Gastrocnemius medialis (tissue), 4 donors: Measurements from ENCODE around the gene NANP. TPM values are rescaled to one million over a fixed set of nuclear protein-coding genes. Genes with fewer than 3 reads are reported as not detected.

ENCODE experiments used
- ATAC-seq, 2 donors: fragments of 150-250 bp; one replicate each; pipeline ENCODE4 v1.9.1; 2016
- DNase-seq, 2 donors: peaks; one replicate each; pipeline ENCODE4 v3.0.0-alpha.2; 2019
- H3K27ac ChIP-seq, 4 donors: fragments of 200-600 bp; sonication (generic); 1 replicate in 1 of 4; 2 replicates in 3 of 4; pipeline ENCODE4 v1.5.1; 2016 to 2018; ENCODE audit warnings: mild to moderate bottlenecking in 2 of 4, moderate library complexity in 1 of 4
- H3K27me3 ChIP-seq, 3 donors: fragments of 200-600 bp; sonication (generic) in 2 of 3; 1 replicate in 1 of 3; 2 replicates in 2 of 3; pipeline versions ENCODE4 v1.5.1 to v1.6.0; 2016 to 2019; ENCODE audit warnings: mild to moderate bottlenecking in 1 of 3, moderate library complexity in 1 of 3
- H3K36me3 ChIP-seq, 2 donors: fragments of 200-600 bp; sonication (generic) in 1 of 2; one replicate each; pipeline ENCODE4 v1.5.1; 2017 to 2018
- H3K4me1 ChIP-seq, 2 donors: fragments of 200-600 bp; sonication (generic) in 1 of 2; one replicate each; pipeline ENCODE4 v1.5.1; 2016 to 2017; ENCODE audit warnings: mild to moderate bottlenecking in 2 of 2
- H3K4me3 ChIP-seq, 4 donors: fragments of 200-600 bp; sonication (generic) in 3 of 4; 1 replicate in 1 of 4; 2 replicates in 3 of 4; pipeline ENCODE4 v1.5.1; 2016 to 2019; ENCODE audit warnings: mild to moderate bottlenecking in 2 of 4
- H3K9me3 ChIP-seq, 3 donors: fragments of 200-600 bp; sonication (generic) in 2 of 3; 1 replicate in 1 of 3; 2 replicates in 2 of 3; pipeline ENCODE4 v1.5.1; 2016 to 2019
- POLR2A ChIP-seq, 2 donors: fragments of 450-650 bp; IDR thresholded peaks; one replicate each; pipeline ENCODE4 v1.6.1; 2017; ENCODE audit warnings: antibody characterized with exemption in 2 of 2, mild to moderate bottlenecking in 2 of 2, moderate library complexity in 2 of 2
- in situ Hi-C, 4 donors: fragments of 200-750 bp; cut with MboI; loops; one replicate each; pipeline versions ENCODE4 v1.15.0 to v1.8.0; 2017; ENCODE audit warnings: low sequenced_read_pairs in 4 of 4
- intact Hi-C: fragments of 100-400 bp; cut with DNase I; formaldehyde crosslinking; loops from one replicate; pipeline ENCODE4 v1.15.1; 2023; ENCODE audit warnings: low total_unique reads
- total RNA-seq, 4 donors: library from RNA; depleted of rRNA; stranded (reverse); fragments of >200 nt; gene quantifications; one replicate each; pipeline versions ENCODE4 v1.1.0 to v1.2.3, GENCODE V29; 2016
- TF ChIP-seq, protein P1 (sequence below), 5 experiments: fragments of 450-650 bp in 3 of 5; fragments of 200-600 bp in 2 of 5; sonication (generic) in 2 of 5; IDR thresholded peaks in 4 of 5; conservative IDR thresholded peaks in 1 of 5; 1 replicate in 4 of 5; 2 replicates in 1 of 5; pipeline ENCODE4 v1.5.1; 2016 to 2019; ENCODE audit warnings: antibody characterized with exemption in 5 of 5, mild to moderate bottlenecking in 3 of 5, moderate library complexity in 3 of 5

Gene NANP
- total RNA-seq, 4 donors from 2014 or later: 1.5 to 3.6 (median 2.6) TPM

- DNase-seq (no peak), ATAC-seq (no peak)
- Histone ChIP-seq H3K27ac (no peak overlapping the region), H3K4me1 (no peaks in the 10 kb centered on the region), H3K36me3 (no peaks in the 10 kb centered on the region), H3K4me3 (no peak overlapping the region), H3K9me3 (peaks cover 0 to 6% (median 0%) of the 10 kb centered on the region in 3 donors), H3K27me3 (no peaks in the 10 kb centered on the region)
- intact Hi-C loops (no loop called here), in situ Hi-C loops (no loop called here)
- TF ChIP-seq, protein P1, sequence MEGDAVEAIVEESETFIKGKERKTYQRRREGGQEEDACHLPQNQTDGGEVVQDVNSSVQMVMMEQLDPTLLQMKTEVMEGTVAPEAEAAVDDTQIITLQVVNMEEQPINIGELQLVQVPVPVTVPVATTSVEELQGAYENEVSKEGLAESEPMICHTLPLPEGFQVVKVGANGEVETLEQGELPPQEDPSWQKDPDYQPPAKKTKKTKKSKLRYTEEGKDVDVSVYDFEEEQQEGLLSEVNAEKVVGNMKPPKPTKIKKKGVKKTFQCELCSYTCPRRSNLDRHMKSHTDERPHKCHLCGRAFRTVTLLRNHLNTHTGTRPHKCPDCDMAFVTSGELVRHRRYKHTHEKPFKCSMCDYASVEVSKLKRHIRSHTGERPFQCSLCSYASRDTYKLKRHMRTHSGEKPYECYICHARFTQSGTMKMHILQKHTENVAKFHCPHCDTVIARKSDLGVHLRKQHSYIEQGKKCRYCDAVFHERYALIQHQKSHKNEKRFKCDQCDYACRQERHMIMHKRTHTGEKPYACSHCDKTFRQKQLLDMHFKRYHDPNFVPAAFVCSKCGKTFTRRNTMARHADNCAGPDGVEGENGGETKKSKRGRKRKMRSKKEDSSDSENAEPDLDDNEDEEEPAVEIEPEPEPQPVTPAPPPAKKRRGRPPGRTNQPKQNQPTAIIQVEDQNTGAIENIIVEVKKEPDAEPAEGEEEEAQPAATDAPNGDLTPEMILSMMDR (IDR thresholded peaks at IDR 0.05 in 4 of 5, conservative IDR thresholded peaks at IDR 0.05 in 1 of 5): no peak
Observed at GRCh38 chr20:25563876-25564275, 59.9 kb downstream of the NANP start.

DNA sequence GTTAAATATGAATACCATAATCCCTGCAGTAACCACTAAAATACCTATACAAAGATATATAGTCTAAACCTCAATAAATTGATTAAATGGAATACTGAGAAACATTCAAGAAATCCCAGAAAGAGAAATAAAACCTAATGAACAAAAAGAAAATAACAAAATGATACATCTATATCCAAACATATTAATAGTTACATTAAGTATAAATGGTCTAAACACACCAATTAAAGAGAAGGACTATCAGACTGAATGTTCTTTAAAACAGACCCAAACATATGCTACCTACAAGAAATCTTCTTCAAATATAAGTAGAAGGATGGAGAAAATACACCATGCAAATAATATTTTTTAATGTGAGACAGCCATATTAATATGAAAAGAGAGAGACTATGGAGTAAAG lies 60.5 kb downstream of the NANP start:
- Histone ChIP-seq H3K27ac (no peak overlapping the region), H3K4me3 (no peak overlapping the region), H3K9me3 (peaks cover 0 to 6% (median 0%) of the 10 kb centered on the region in 3 donors), H3K4me1 (no peaks in the 10 kb centered on the region), H3K27me3 (no peaks in the 10 kb centered on the region), H3K36me3 (no peaks in the 10 kb centered on the region)
- in situ Hi-C loops: no loop called here
- ATAC-seq: no peak
- intact Hi-C loops: no loop called here
- DNase-seq: no peak
- TF ChIP-seq POLR2A (IDR thresholded peaks at IDR 0.05): no peak
- TF ChIP-seq, protein P1 (IDR thresholded peaks at IDR 0.05 in 4 of 5, conservative IDR thresholded peaks at IDR 0.05 in 1 of 5): no peak

Other genes with a start within 250 kb of the NANP start
- 10 to 100 TPM; 11.9 to 18.4 (median 13.8) TPM for gene ABHD12, start 233.2 kb downstream of the NANP start, total RNA-seq
- under 1 TPM in 2 of 4 donors, not detected in 2; 0.07 to 0.20 TPM for gene GINS1, start 216.3 kb downstream of the NANP start, total RNA-seq
- 1 to 10 TPM in 2 of 4 donors, under 1 TPM in 2; 0.24 to 6.1 (median 0.88) TPM for gene NINL, start 38.5 kb downstream of the NANP start, total RNA-seq
- 1 to 10 TPM; 7.1 to 9.4 (median 8.0) TPM for gene ZNF337, start 72.8 kb upstream of the NANP start, total RNA-seq